Muscle layer of colon (tissue), 2 donors: ENCODE data around the gene THBS2.

Experiments
- H3K27ac ChIP-seq: one replicate; pipeline ENCODE4 v1.7.0; 2013; ENCODE audit warnings: low read depth, mild to moderate bottlenecking, low read length, moderate library complexity
- H3K27me3 ChIP-seq, 2 donors: one replicate each; pipeline ENCODE4 v1.7.0; 2013; ENCODE audit warnings: low read length in 2 of 2, mild to moderate bottlenecking in 2 of 2; ENCODE audit not compliant: insufficient read depth in 2 of 2, control insufficient read depth in 1 of 2
- H3K36me3 ChIP-seq: one replicate; pipeline ENCODE4 v1.7.0; 2013; ENCODE audit warnings: mild to moderate bottlenecking, low read length; ENCODE audit not compliant: insufficient read depth
- H3K4me1 ChIP-seq: one replicate; pipeline ENCODE4 v1.7.0; 2013; ENCODE audit warnings: mild to moderate bottlenecking, low read length; ENCODE audit not compliant: insufficient read depth
- H3K4me3 ChIP-seq, 2 donors: one replicate each; pipeline ENCODE4 v1.7.0; 2013; ENCODE audit warnings: low read length in 2 of 2, low read depth in 1 of 2, mild to moderate bottlenecking in 1 of 2, moderate library complexity in 1 of 2
- H3K9ac ChIP-seq: one replicate; pipeline ENCODE4 v1.7.0; 2013; ENCODE audit warnings: low read length
- H3K9me3 ChIP-seq: one replicate; pipeline ENCODE4 v1.7.0; 2013; ENCODE audit warnings: mild to moderate bottlenecking, low read length
- donor health status: abdominal sarcoma.
- donor health status: Adenocarcinoma of cecum.

Gene THBS2

GRCh38 chr6:169227116-169227515, 26.5 kb downstream of the THBS2 start:
- H3K9me3 ChIP-seq, result no peaks in the 10 kb centered on the region
- no peak overlapping the region for H3K27ac ChIP-seq
- no peaks in the 10 kb centered on the region for H3K27me3 ChIP-seq
- peaks cover 15% of the 10 kb centered on the region for H3K36me3 ChIP-seq
- H3K4me1 ChIP-seq, result no peaks in the 10 kb centered on the region
- no peak overlapping the region for H3K4me3 ChIP-seq
- no peak overlapping the region for H3K9ac ChIP-seq

DNA sequence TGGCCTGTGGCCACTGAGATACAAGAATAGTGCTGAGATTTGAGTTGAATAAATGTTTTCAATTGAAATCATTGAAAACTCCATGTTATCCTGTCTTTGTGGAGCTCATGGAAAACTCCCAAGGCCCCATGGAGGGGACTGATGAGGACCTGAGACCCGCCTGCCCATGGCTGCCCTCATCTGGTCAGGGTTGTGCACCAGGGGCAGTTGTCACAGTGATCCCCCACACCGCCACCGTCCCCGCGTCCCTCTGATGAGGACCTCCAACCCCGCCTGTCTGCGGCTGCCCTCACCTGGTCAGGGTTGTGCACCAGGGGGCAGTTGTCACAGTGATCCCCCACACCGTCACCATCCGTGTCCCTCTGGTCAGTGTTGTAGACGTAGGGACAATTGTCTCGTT, 27.8 kb downstream of the THBS2 start:
- H3K27me3 ChIP-seq, result no peaks in the 10 kb centered on the region
- H3K36me3 ChIP-seq, result peaks cover 15% of the 10 kb centered on the region
- H3K27ac ChIP-seq, result no peak overlapping the region
- H3K4me3 ChIP-seq, result no peak overlapping the region
- no peaks in the 10 kb centered on the region for H3K9me3 ChIP-seq
- no peak overlapping the region for H3K9ac ChIP-seq
- no peaks in the 10 kb centered on the region for H3K4me1 ChIP-seq

GRCh38 chr6:169225131-169225576, 28.5 kb downstream of the THBS2 start:
- no peaks in the 10 kb centered on the region for H3K9me3 ChIP-seq
- H3K4me3 ChIP-seq, result no peak overlapping the region
- no peak overlapping the region for H3K27ac ChIP-seq
- no peak overlapping the region for H3K9ac ChIP-seq
- H3K4me1 ChIP-seq, result no peaks in the 10 kb centered on the region
- H3K36me3 ChIP-seq, result peaks cover 15% of the 10 kb centered on the region
- no peaks in the 10 kb centered on the region for H3K27me3 ChIP-seq

GRCh38 chr6:169224716-169225115, 28.9 kb downstream of the THBS2 start:
- H3K27me3 ChIP-seq, result no peaks in the 10 kb centered on the region
- no peaks in the 10 kb centered on the region for H3K4me1 ChIP-seq
- H3K36me3 ChIP-seq, result peaks cover 15% of the 10 kb centered on the region
- H3K4me3 ChIP-seq, result no peak overlapping the region
- no peak overlapping the region for H3K27ac ChIP-seq
- no peak overlapping the region for H3K9ac ChIP-seq
- H3K9me3 ChIP-seq, result no peaks in the 10 kb centered on the region

GRCh38 chr6:169224185-169224695, 29.4 kb downstream of the THBS2 start:
- H3K27ac ChIP-seq, result no peak overlapping the region

GRCh38 chr6:169223006-169223405, 30.6 kb downstream of the THBS2 start:
- H3K36me3 ChIP-seq, result peaks cover 15% of the 10 kb centered on the region
- no peak overlapping the region for H3K27ac ChIP-seq
- H3K4me1 ChIP-seq, result no peaks in the 10 kb centered on the region
- H3K4me3 ChIP-seq, result no peak overlapping the region
- H3K9me3 ChIP-seq, result no peaks in the 10 kb centered on the region
- no peaks in the 10 kb centered on the region for H3K27me3 ChIP-seq
- no peak overlapping the region for H3K9ac ChIP-seq

More at GRCh38 chr6:169224185-169224695, 29.4 kb downstream of the THBS2 start:
- H3K9me3 ChIP-seq, result no peaks in the 10 kb centered on the region
- no peaks in the 10 kb centered on the region for H3K27me3 ChIP-seq
- H3K36me3 ChIP-seq, result peaks cover 15% of the 10 kb centered on the region
- H3K4me1 ChIP-seq, result no peaks in the 10 kb centered on the region
- H3K9ac ChIP-seq, result no peak overlapping the region
- H3K4me3 ChIP-seq, result no peak overlapping the region

GRCh38 chr6:169222126-169222525, 31.5 kb downstream of the THBS2 start:
- no peaks in the 10 kb centered on the region for H3K27me3 ChIP-seq
- H3K9me3 ChIP-seq, result no peaks in the 10 kb centered on the region
- peaks cover 15% of the 10 kb centered on the region for H3K36me3 ChIP-seq
- H3K4me3 ChIP-seq, result no peak overlapping the region
- no peak overlapping the region for H3K9ac ChIP-seq
- no peaks in the 10 kb centered on the region for H3K4me1 ChIP-seq
- H3K27ac ChIP-seq, result no peak overlapping the region

GRCh38 chr6:169221264-169221663, 32.4 kb downstream of the THBS2 start:
- H3K36me3 ChIP-seq, result peaks cover 15% of the 10 kb centered on the region

GRCh38 chr6:169220068-169220964, 33.3 kb downstream of the THBS2 start:
- Histone ChIP-seq H3K9ac (no peak overlapping the region), H3K36me3 (peaks cover 15% of the 10 kb centered on the region), H3K27me3 (no peaks in the 10 kb centered on the region), H3K27ac (no peak overlapping the region), H3K4me1 (peaks cover 4% of the 10 kb centered on the region), H3K9me3 (no peaks in the 10 kb centered on the region), H3K4me3 (no peak overlapping the region)

More at GRCh38 chr6:169221264-169221663, 32.4 kb downstream of the THBS2 start:
- Histone ChIP-seq H3K27me3 (no peaks in the 10 kb centered on the region), H3K9ac (no peak overlapping the region), H3K27ac (no peak overlapping the region), H3K4me1 (no peaks in the 10 kb centered on the region), H3K9me3 (no peaks in the 10 kb centered on the region), H3K4me3 (no peak overlapping the region)

- Histone ChIP-seq H3K36me3 (peaks cover 4% of the 10 kb centered on the region), H3K27me3 (no peaks in the 10 kb centered on the region), H3K9me3 (no peaks in the 10 kb centered on the region), H3K9ac (no peak overlapping the region), H3K4me3 (no peak overlapping the region), H3K27ac (no peak overlapping the region), H3K4me1 (peaks cover 27% of the 10 kb centered on the region)
Observed at GRCh38 chr6:169217972-169218371, 35.7 kb downstream of the THBS2 start.

GRCh38 chr6:169216830-169217229, 36.8 kb downstream of the THBS2 start:
- peaks cover 27% of the 10 kb centered on the region for H3K4me1 ChIP-seq
- no peaks in the 10 kb centered on the region for H3K36me3 ChIP-seq
- no peaks in the 10 kb centered on the region for H3K27me3 ChIP-seq
- H3K27ac ChIP-seq, result no peak overlapping the region
- H3K9ac ChIP-seq, result no peak overlapping the region
- no peak overlapping the region for H3K4me3 ChIP-seq
- H3K9me3 ChIP-seq, result no peaks in the 10 kb centered on the region
